Parathyroid adenoma (tissue), 2 donors: Measurements from ENCODE around the gene SYNDIG1.

Source experiments
- H2AFZ ChIP-seq: fragments of 300-600 bp; sonication (generic); one replicate; pipeline ENCODE4 v1.7.0; 2017; ENCODE audit warnings: antibody characterized with exemption, mild to moderate bottlenecking
- H3K27ac ChIP-seq: fragments of 300-600 bp; sonication (generic); one replicate; pipeline ENCODE4 v1.7.0; 2017
- H3K27me3 ChIP-seq: fragments of 300-600 bp; sonication (generic); one replicate; pipeline ENCODE4 v1.7.0; 2017; ENCODE audit warnings: low read length; ENCODE audit not compliant: control insufficient read depth, insufficient read depth
- H3K36me3 ChIP-seq: fragments of 300-600 bp; sonication (generic); one replicate; pipeline ENCODE4 v1.7.0; 2017; ENCODE audit warnings: low read length; ENCODE audit not compliant: control insufficient read depth, insufficient read depth
- H3K4me1 ChIP-seq: fragments of 300-600 bp; sonication (generic); one replicate; pipeline ENCODE4 v1.7.0; 2017; ENCODE audit warnings: control low read depth
- H3K4me2 ChIP-seq: fragments of 300-600 bp; sonication (generic); one replicate; pipeline ENCODE4 v1.7.0; 2017; ENCODE audit warnings: low read length
- H3K4me3 ChIP-seq: fragments of 300-600 bp; sonication (generic); one replicate; pipeline ENCODE4 v1.7.0; 2017; ENCODE audit warnings: low read depth, low read length
- H3K79me2 ChIP-seq: fragments of 300-600 bp; sonication (generic); one replicate; pipeline ENCODE4 v1.7.0; 2017; ENCODE audit warnings: control low read depth
- H3K9ac ChIP-seq: fragments of 300-600 bp; sonication (generic); one replicate; pipeline ENCODE4 v1.7.0; 2017; ENCODE audit warnings: mild to moderate bottlenecking
- H3K9me3 ChIP-seq: fragments of 300-600 bp; sonication (generic); one replicate; pipeline ENCODE4 v1.7.0; 2017; ENCODE audit warnings: low read length; ENCODE audit not compliant: control insufficient read depth
- TF ChIP-seq, protein P1 (sequence below): fragments of 300-600 bp; sonication (generic); IDR thresholded peaks from one replicate; pipeline ENCODE4 v1.7.0; 2017; ENCODE audit warnings: antibody characterized with exemption, mild to moderate bottlenecking
- donor health status: primary hyperparathyroidism.

SYNDIG1 gene

DNA sequence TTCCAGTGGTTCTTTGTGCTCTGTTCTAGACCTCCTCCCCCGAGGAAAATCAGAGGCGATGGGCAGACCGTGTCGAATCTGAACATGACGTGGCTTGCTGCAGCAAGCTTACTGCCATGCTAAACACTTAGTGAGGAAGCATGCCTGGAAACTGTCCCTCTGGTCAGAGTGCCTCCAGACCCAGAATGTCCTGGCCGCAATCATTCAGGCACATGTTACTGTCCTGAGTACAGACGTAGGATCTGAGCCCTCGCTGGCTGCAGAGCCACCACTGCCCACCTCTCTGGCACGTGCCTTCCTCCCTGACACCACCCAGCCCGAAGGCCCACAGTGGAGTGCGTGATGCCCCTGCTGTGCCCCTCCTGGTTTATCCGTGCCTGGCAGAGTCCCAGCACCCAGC, 163.6 kb downstream of the SYNDIG1 start:
- H3K9ac ChIP-seq: no peak overlapping the region
- no peak overlapping the region for H3K27ac ChIP-seq
- H2AFZ ChIP-seq: no peak overlapping the region
- H3K4me3 ChIP-seq: no peak overlapping the region
- H3K36me3 ChIP-seq: no peaks in the 10 kb centered on the region
- H3K9me3 ChIP-seq: no peaks in the 10 kb centered on the region
- H3K4me1 ChIP-seq: peaks cover 27% of the 10 kb centered on the region
- H3K27me3 ChIP-seq: no peaks in the 10 kb centered on the region
- H3K79me2 ChIP-seq: no peaks in the 10 kb centered on the region
- TF ChIP-seq, protein P1, sequence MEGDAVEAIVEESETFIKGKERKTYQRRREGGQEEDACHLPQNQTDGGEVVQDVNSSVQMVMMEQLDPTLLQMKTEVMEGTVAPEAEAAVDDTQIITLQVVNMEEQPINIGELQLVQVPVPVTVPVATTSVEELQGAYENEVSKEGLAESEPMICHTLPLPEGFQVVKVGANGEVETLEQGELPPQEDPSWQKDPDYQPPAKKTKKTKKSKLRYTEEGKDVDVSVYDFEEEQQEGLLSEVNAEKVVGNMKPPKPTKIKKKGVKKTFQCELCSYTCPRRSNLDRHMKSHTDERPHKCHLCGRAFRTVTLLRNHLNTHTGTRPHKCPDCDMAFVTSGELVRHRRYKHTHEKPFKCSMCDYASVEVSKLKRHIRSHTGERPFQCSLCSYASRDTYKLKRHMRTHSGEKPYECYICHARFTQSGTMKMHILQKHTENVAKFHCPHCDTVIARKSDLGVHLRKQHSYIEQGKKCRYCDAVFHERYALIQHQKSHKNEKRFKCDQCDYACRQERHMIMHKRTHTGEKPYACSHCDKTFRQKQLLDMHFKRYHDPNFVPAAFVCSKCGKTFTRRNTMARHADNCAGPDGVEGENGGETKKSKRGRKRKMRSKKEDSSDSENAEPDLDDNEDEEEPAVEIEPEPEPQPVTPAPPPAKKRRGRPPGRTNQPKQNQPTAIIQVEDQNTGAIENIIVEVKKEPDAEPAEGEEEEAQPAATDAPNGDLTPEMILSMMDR: no peak
- H3K4me2 ChIP-seq: no peak overlapping the region

GRCh38 chr20:24633521-24633920, 164.1 kb downstream of the SYNDIG1 start:
- Histone ChIP-seq H3K4me2 (no peak overlapping the region), H3K9me3 (no peaks in the 10 kb centered on the region), H3K27ac (no peak overlapping the region), H3K9ac (no peak overlapping the region), H3K4me1 (peaks cover 26% of the 10 kb centered on the region), H2AFZ (no peak overlapping the region), H3K36me3 (no peaks in the 10 kb centered on the region), H3K4me3 (no peak overlapping the region), H3K27me3 (no peaks in the 10 kb centered on the region), H3K79me2 (no peaks in the 10 kb centered on the region)
- TF ChIP-seq, protein P1: no peak

DNA sequence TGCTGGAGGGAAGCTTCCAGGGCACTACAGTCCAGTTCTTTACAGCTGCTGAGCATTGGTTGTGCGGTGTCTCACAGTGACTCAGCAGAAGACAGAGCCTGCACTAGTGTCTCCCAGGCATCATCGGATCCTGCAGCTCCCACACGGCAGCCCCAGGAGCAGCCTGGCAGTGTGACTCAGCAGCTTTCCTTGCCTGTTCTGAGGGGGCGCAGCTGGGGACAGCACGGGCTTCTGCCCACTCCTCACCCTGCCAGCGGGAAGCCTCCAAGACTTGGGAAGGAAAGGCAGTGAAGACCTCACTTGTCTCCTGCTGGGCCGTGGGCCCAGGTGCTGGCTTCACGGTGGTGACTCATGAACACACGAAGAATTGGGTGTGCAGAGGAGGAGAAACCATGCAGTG, 165.4 kb downstream of the SYNDIG1 start:
- no peaks in the 10 kb centered on the region for H3K9me3 ChIP-seq
- H3K27ac ChIP-seq: no peak overlapping the region
- no peaks in the 10 kb centered on the region for H3K79me2 ChIP-seq
- H2AFZ ChIP-seq: no peak overlapping the region
- H3K36me3 ChIP-seq: no peaks in the 10 kb centered on the region
- no peaks in the 10 kb centered on the region for H3K27me3 ChIP-seq
- peaks cover 16% of the 10 kb centered on the region for H3K4me1 ChIP-seq
- TF ChIP-seq, protein P1: no peak
- no peak overlapping the region for H3K4me2 ChIP-seq
- no peak overlapping the region for H3K4me3 ChIP-seq
- H3K9ac ChIP-seq: no peak overlapping the region

GRCh38 chr20:24636626-24637025, 167.2 kb downstream of the SYNDIG1 start:
- H3K9me3 ChIP-seq: no peaks in the 10 kb centered on the region
- H2AFZ ChIP-seq: no peak overlapping the region
- no peaks in the 10 kb centered on the region for H3K36me3 ChIP-seq
- H3K4me3 ChIP-seq: no peak overlapping the region
- TF ChIP-seq, protein P1: no peak
- H3K4me2 ChIP-seq: no peak overlapping the region
- no peaks in the 10 kb centered on the region for H3K27me3 ChIP-seq
- H3K9ac ChIP-seq: no peak overlapping the region
- H3K27ac ChIP-seq: no peak overlapping the region
- H3K79me2 ChIP-seq: no peaks in the 10 kb centered on the region
- H3K4me1 ChIP-seq: no peaks in the 10 kb centered on the region

GRCh38 chr20:24637087-24637486, 167.7 kb downstream of the SYNDIG1 start:
- TF ChIP-seq, protein P1: no peak
- H3K9me3 ChIP-seq: no peaks in the 10 kb centered on the region
- no peak overlapping the region for H3K4me3 ChIP-seq
- H3K79me2 ChIP-seq: no peaks in the 10 kb centered on the region
- no peak overlapping the region for H2AFZ ChIP-seq
- no peak overlapping the region for H3K4me2 ChIP-seq
- H3K36me3 ChIP-seq: no peaks in the 10 kb centered on the region
- no peaks in the 10 kb centered on the region for H3K27me3 ChIP-seq
- no peak overlapping the region for H3K9ac ChIP-seq
- H3K27ac ChIP-seq: no peak overlapping the region
- H3K4me1 ChIP-seq: no peaks in the 10 kb centered on the region
